K562 (cell line): Measurements from ENCODE around the gene RNGTT. TPM values are rescaled to one million over a fixed set of nuclear protein-coding genes. Genes with fewer than 3 reads are reported as not detected.
A peak's percentile ranks its signal among the peaks of the same experiment; 100 is the strongest.

Experiments
- ATAC-seq: fragments of 200-7000 bp; cut with Tn5 transposase; 3 replicates; pipeline ENCODE4 v1.9.1; 2020; ENCODE audit warnings: moderate library complexity
- BruUV-seq: library from RNA; stranded (reverse); fragments of 400-500 nt; replicated peaks from 2 replicates; lab custom pipeline; 2021; lab: Mats Ljungman, UMichigan
- CTCF ChIA-PET: fragments of 300-600 bp; formaldehyde crosslinking; extraction: SDS; loops from one replicate; lab custom pipeline; 2021; ENCODE audit warnings: low intra/inter-chr PET ratio; lab: Yijun Ruan, JAX
- POLR2A ChIA-PET: fragments of 300-600, 350-650 bp; sonication (Branson Sonifier 250); formaldehyde crosslinking; extraction: SDS; loops from one replicate; lab custom pipeline; 2021; ENCODE audit warnings: antibody characterized with exemption, inconsistent platforms; lab: Yijun Ruan, JAX
- DNase-seq, 4 experiments: peaks; one replicate each; pipeline versions ENCODE4 v3.0.0 to v3.0.0-alpha.2; 2011 to 2018; ENCODE audit warnings: low spot score in 3 of 4, mixed read lengths in 3 of 4; ENCODE audit errors: extremely low read depth in 1 of 4
- FAIRE-seq: peaks from 2 replicates; lab custom pipeline; 2011; peaks lifted over from hg19 to GRCh38; lab: Jason Lieb, UNC
- H2AFZ ChIP-seq: 2 replicates; pipeline ENCODE4 v1.6.0; 2011; ENCODE audit warnings: low read depth, low read length, control low read depth, inconsistent platforms
- H3K27ac ChIP-seq: fragments of 200-600 bp; 3 replicates; pipeline ENCODE4 v1.8.0; 2011; ENCODE audit warnings: low read depth, mild to moderate bottlenecking, control low read depth, inconsistent platforms, low read length, moderate library complexity, mixed read lengths; ENCODE audit errors: extremely low read depth
- H3K27me3 ChIP-seq, 2 experiments: fragments of 300-600 bp in 1 of 2; 2 replicates in 1 of 2; 3 replicates in 1 of 2; pipeline versions ENCODE4 v1.6.0 to v1.8.0; 2011; ENCODE audit warnings: inconsistent platforms in 2 of 2, low read length in 2 of 2, mild to moderate bottlenecking in 1 of 2, mixed read lengths in 1 of 2, moderate library complexity in 1 of 2; ENCODE audit not compliant: control insufficient read depth in 2 of 2, insufficient read depth in 2 of 2
- H3K36me3 ChIP-seq: fragments of 300-600 bp; 3 replicates; pipeline ENCODE4 v1.8.0; 2011; ENCODE audit warnings: mild to moderate bottlenecking, low read length, inconsistent platforms; ENCODE audit not compliant: control insufficient read depth, insufficient read depth
- H3K4me1 ChIP-seq, 2 experiments: fragments of 200-600 bp in 1 of 2; replicated peaks in 1 of 2; 2 replicates in 1 of 2; 3 replicates in 1 of 2; pipeline versions ENCODE4 v1.5.1 to v1.8.0; 2011; ENCODE audit warnings: inconsistent platforms in 2 of 2, low read length in 2 of 2, mild to moderate bottlenecking in 1 of 2, mixed read lengths in 1 of 2, moderate library complexity in 1 of 2; ENCODE audit not compliant: control insufficient read depth in 2 of 2, insufficient read depth in 2 of 2
- H3K4me2 ChIP-seq: 2 replicates; pipeline ENCODE4 v1.6.1; 2011; ENCODE audit warnings: low read length, control low read depth, inconsistent platforms, mixed read lengths; ENCODE audit not compliant: insufficient read depth
- H3K4me3 ChIP-seq: fragments of 200-600 bp; sonication (generic), shearing (Covaris generic); 2 replicates; pipeline ENCODE4 v1.5.1; 2016; ENCODE audit warnings: control low read depth, inconsistent platforms
- H3K79me2 ChIP-seq: fragments of 200-600 bp; 3 replicates; pipeline ENCODE4 v1.8.0; 2011; ENCODE audit warnings: low read length, inconsistent platforms; ENCODE audit not compliant: control insufficient read depth, insufficient read depth
- H3K9ac ChIP-seq, 2 experiments: 2 replicates each; pipeline versions ENCODE4 v1.6.0 to v1.6.1; 2011; ENCODE audit warnings: low read depth in 2 of 2, low read length in 2 of 2, control low read depth in 1 of 2, inconsistent platforms in 1 of 2, mild to moderate bottlenecking in 1 of 2, mixed read lengths in 1 of 2; ENCODE audit not compliant: insufficient read depth in 1 of 2
- H3K9me1 ChIP-seq: one replicate; pipeline ENCODE4 v1.6.0; 2011; ENCODE audit warnings: inconsistent platforms, mild to moderate bottlenecking, low read length, moderate library complexity; ENCODE audit not compliant: control insufficient read depth, insufficient read depth
- H3K9me3 ChIP-seq: replicated peaks from 2 replicates; pipeline ENCODE4 v1.5.1; 2011; ENCODE audit warnings: low read depth, low read length, inconsistent platforms; ENCODE audit not compliant: control insufficient read depth, insufficient read depth
- H4K20me1 ChIP-seq: replicated peaks from 2 replicates; pipeline ENCODE4 v1.6.1; 2011; ENCODE audit warnings: low read length, inconsistent platforms, mixed read lengths; ENCODE audit not compliant: control insufficient read depth, insufficient read depth
- CBX8 ChIP-seq: fragments of 200-600 bp; sonication (generic); IDR thresholded peaks from 2 replicates; pipeline ENCODE4 v1.6.1; 2012; ENCODE audit warnings: borderline replicate concordance, mixed run types, low read depth, mild to moderate bottlenecking, moderate library complexity, mixed read lengths, low read length, control low read depth, inconsistent platforms; ENCODE audit not compliant: poor library complexity, severe bottlenecking; ENCODE audit errors: extremely low read depth
- CREBBP ChIP-seq: IDR thresholded peaks from one replicate; pipeline ENCODE4 v1.6.1; 2012; ENCODE audit warnings: low read depth, mild to moderate bottlenecking, control low read depth, inconsistent platforms, low read length
- E2F1 ChIP-seq: sonication (generic); formaldehyde crosslinking; IDR thresholded peaks from 2 replicates; pipeline ENCODE4 v1.8.1; 2023; ENCODE audit warnings: mild to moderate bottlenecking, missing genetic modification reagents, moderate library complexity
- FOXK1 ChIP-seq: sonication (generic); formaldehyde crosslinking; IDR thresholded peaks from 2 replicates; pipeline ENCODE4 v1.8.0; 2022; ENCODE audit warnings: missing genetic modification reagents, mild to moderate bottlenecking, borderline replicate concordance
- IFI16 ChIP-seq: fragments of 250-450 bp; sonication (Bioruptor Pico); IDR thresholded peaks from 2 replicates; pipeline ENCODE4 v2.1.2; 2022; ENCODE audit warnings: mild to moderate bottlenecking, inconsistent platforms
- IRF2 ChIP-seq: sonication (generic); formaldehyde crosslinking; IDR thresholded peaks from 2 replicates; pipeline ENCODE4 v1.8.1; 2022; ENCODE audit warnings: mild to moderate bottlenecking, missing genetic modification reagents
- MEF2D ChIP-seq: conservative IDR thresholded peaks from 2 replicates; pipeline ENCODE4 v1.6.1; 2016; ENCODE audit warnings: low read depth, missing genetic modification characterization, missing compliant biosample characterization
- TRIM24 ChIP-seq, 2 experiments: fragments of 450-650 bp; IDR thresholded peaks; 2 replicates each; pipeline ENCODE4 v1.6.1; 2016
- U2AF2 ChIP-seq: fragments of 200-400 bp; formaldehyde crosslinking; optimal IDR thresholded peaks from 2 replicates; pipeline ENCODE3; 2017; ENCODE audit warnings: low read depth, mild to moderate bottlenecking, low read length
- XRCC5 ChIP-seq: fragments of 200-400 bp; formaldehyde crosslinking; IDR thresholded peaks from 2 replicates; pipeline ENCODE4 v1.6.1; 2017; ENCODE audit warnings: low read depth, mild to moderate bottlenecking, low read length
- ZHX1 ChIP-seq: fragments of 150-350 bp; conservative IDR thresholded peaks from 2 replicates; pipeline ENCODE4 v1.6.1; 2014; ENCODE audit warnings: low read length
- WGBS: fragments of 100-300 bp; shearing (Covaris generic); methylation state at CpG from one replicate; pipeline ENCODE4 v1.1.6; 2016; ENCODE audit warnings: low coverage, mixed read lengths; ENCODE audit not compliant: insufficient coverage; ENCODE audit errors: missing lambda C conversion rate; 5-methylcytosine and 5-hydroxymethylcytosine counted together
- in situ Hi-C: fragments of 300-500 bp; cut with MboI; formaldehyde crosslinking; loops from 4 replicates; pipeline ENCODE4 v1.15.0; 2018; ENCODE audit warnings: inconsistent platforms, mixed read lengths
- intact Hi-C: fragments of 100-400 bp; cut with micrococcal nuclease; formaldehyde crosslinking; loops from 2 replicates; pipeline ENCODE4 v1.14.2; 2022
- polyA plus RNA-seq, 8 experiments: library from polyadenylated mRNA; depleted of rRNA in 4 of 8; stranded (reverse) in 5 of 8; unstranded in 3 of 8; fragments of >200 nt; fragmentation: Nextera tagmentation in 2 of 8; fragmentation: Illumina TruSeq in 1 of 8; extraction: Ambion mirVana in 2 of 8; extraction: Trizol in 1 of 8; gene quantifications; 2 replicates each; pipeline versions ENCODE4 v1.2.1 to v1.2.3, GENCODE V29; 2011 to 2014; ENCODE audit warnings: inconsistent platforms in 1 of 8, missing spikeins in 1 of 8
- total RNA-seq, 7 experiments: library from RNA; depleted of rRNA in 6 of 7; stranded (reverse); fragments of >200 nt in 6 of 7; fragmentation: Illumina TruSeq in 2 of 7; extraction: Trizol in 2 of 7; gene quantifications; 2 replicates each; pipeline versions ENCODE4 v1.2.1 to v1.2.3, GENCODE V29; 2011 to 2021; ENCODE audit warnings: low replicate concordance in 1 of 7

Gene RNGTT
- total and polyA plus RNA-seq, 9 of the 15 experiments (the other 6 are each of a cell fraction or from before 2014, with no cell fraction given), result 6.1 to 31.7 (median 19.5) TPM

GRCh38 chr6:88908598-88909548 is 54.5 kb downstream of the RNGTT start:
- Histone ChIP-seq H3K4me2 (no peak overlapping the region), H3K4me3 (no peak overlapping the region), H3K79me2 (peaks cover 33% of the 10 kb centered on the region; the same call in 2 of the 3 replicates), H3K9me3 (no peaks in the 10 kb centered on the region), H3K27ac (no peak overlapping the region), H2AFZ (no peak overlapping the region), H3K9ac (peak overlapping the region in 1 of 2 experiments; percentile 62; a peak in 1 of 4 replicates), H3K36me3 (peaks cover 19% of the 10 kb centered on the region; the same call in 2 of the 3 replicates), H3K27me3 (no peaks in the 10 kb centered on the region), H3K9me1 (no peaks in the 10 kb centered on the region), H3K4me1 (peaks cover 0 to 5% of the 10 kb centered on the region in 2 experiments; a peak in 3 of 5 replicates), H4K20me1 (peaks cover 3% of the 10 kb centered on the region; the same call in 1 of the 2 replicates)
- FAIRE-seq (no peak), DNase-seq (no peak), ATAC-seq (peak; percentile 51)
- intact Hi-C loops, result no loop called here
- BruUV-seq, result no TSS peak
- ChIA-PET CTCF (no interaction called here), POLR2A (interaction anchor here (1.5 kb wide), 1 partner anchor 9 kb away, joined by 4 read pairs; no protein-coding TSS in a partner anchor)
- TF ChIP-seq IFI16 (no peak), CREBBP (no peak), TRIM24 (IDR thresholded peaks at IDR 0.05) (no peak), XRCC5 (no peak), E2F1 (CRISPR knock-in tag) (no peak), ZHX1 (no peak), MEF2D (tag) (no peak), IRF2 (CRISPR knock-in tag) (no peak), FOXK1 (CRISPR knock-in tag) (no peak), U2AF2 (no peak), CBX8 (no peak)
- in situ Hi-C loops, result no loop called here
- 86% methylated on average over 8 of the region's 9 CpGs for whole genome bisulfite sequencing
